HG03432 (cell line): ENCODE data around the gene NEDD9.
A peak's percentile ranks its signal among the peaks of the same experiment; 100 is the strongest.

Experiments used
- ATAC-seq: cut with Tn5 transposase; IDR thresholded peaks from one replicate; pipeline ENCODE4 v1.9.1; 2021; ENCODE audit warnings: mild to moderate bottlenecking, moderate library complexity; ENCODE audit not compliant: unreplicated experiment

NEDD9 gene

GRCh38 chr6:11146117-11146826 is 86.2 kb downstream of the NEDD9 start:
- ATAC-seq, result no peak

- ATAC-seq, result peak; percentile 80
Observed at GRCh38 chr6:11144393-11144851, 88.0 kb downstream of the NEDD9 start.

GRCh38 chr6:11143394-11144371 is 88.8 kb downstream of the NEDD9 start:
- ATAC-seq, result no peak

- ATAC-seq, result no peak
Observed at GRCh38 chr6:11142296-11143027, 90.0 kb downstream of the NEDD9 start.

GRCh38 chr6:11141295-11141694 is 91.2 kb downstream of the NEDD9 start:
- no peak for ATAC-seq

- no peak for ATAC-seq
Observed at GRCh38 chr6:11140056-11140455, 92.4 kb downstream of the NEDD9 start.

GRCh38 chr6:11139051-11139960 is 93.2 kb downstream of the NEDD9 start:
- ATAC-seq, result peak; percentile 53

- ATAC-seq, result no peak
Observed at GRCh38 chr6:11136809-11137208, 95.7 kb downstream of the NEDD9 start.
